Stimulated activated CD4-positive, alpha-beta T cell treated with anti-CD3 and anti-CD28 coated beads, Interleukin-15, amount 100 ng/mL, for 1 hour (primary cell): ENCODE measurements around the gene TRDN.
"Not testable (repeated sequence)": the region's sequence is repeated elsewhere in the genome, so short reads cannot be mapped to it uniquely, and the experiment has no call there.

Experiments
- DNase-seq, 2 donors: peaks; one replicate each; pipeline ENCODE4 v3.0.0-alpha.2; 2020; ENCODE audit warnings: low read depth in 1 of 2, low spot score in 1 of 2

The TRDN gene

DNA sequence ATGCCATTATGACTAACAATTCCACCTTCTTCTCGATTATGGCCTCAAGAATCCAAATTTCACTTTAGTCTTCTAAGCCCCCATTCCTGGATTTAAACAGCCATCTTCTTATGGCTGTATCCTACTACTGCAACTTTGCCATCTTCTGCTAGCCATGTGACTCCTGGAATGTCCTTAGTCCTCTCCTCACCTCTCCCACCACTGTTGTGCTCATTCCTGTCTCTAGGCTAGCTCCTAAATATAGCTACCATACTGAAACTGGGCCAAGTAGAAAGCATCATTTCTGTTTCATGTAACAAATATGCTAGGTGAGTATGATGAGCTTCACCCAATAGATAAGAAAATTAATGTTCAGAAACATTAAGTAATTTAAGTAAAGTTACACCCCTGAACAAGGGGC lies 327.6 kb downstream of the TRDN start:
- no peak for DNase-seq

DNA sequence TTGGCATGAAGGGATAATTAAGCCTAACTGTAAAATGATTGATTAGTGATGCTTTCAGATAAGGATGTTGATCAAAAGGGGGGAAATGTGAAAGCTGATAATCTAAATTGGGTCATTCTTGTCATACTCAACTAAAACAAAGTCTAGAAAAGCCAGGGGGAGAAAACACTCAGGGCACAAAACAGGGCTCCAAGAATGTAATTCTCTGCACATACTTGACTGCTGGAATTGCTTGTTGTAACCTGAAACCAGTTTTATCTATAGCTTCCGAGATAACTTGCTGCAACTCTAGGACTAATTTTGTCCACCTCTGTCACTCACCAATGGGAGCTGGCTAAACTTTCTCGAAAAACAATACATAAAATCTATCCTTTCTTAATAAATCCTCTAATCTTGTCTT lies 330.4 kb downstream of the TRDN start:
- DNase-seq, result no peak

DNA sequence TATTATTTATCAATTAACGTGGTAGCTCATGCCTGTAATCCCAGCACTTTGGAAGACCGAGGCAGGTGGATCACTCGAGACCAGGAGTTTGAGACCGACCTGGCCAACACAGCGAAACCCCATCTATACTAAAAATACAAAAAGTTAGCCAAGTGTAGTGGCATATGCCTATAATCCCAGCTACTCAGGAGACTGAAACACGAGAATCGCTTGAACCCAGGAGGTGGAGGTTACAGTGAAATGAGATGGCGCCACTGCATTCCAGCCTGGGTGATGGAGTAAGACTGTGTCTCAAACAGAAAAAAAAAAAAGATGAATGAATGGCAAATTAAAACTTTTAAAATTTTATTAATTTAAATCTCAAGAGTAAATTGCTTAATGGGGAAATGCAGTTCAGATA lies 341.1 kb downstream of the TRDN start:
- DNase-seq, result no peak

GRCh38 chr6:123295181-123295580 lies 341.6 kb downstream of the TRDN start:
- no peak for DNase-seq

- no peak for DNase-seq
These were observed 348.1 kb downstream of the TRDN start for GRCh38 chr6:123288649-123289048.

DNA sequence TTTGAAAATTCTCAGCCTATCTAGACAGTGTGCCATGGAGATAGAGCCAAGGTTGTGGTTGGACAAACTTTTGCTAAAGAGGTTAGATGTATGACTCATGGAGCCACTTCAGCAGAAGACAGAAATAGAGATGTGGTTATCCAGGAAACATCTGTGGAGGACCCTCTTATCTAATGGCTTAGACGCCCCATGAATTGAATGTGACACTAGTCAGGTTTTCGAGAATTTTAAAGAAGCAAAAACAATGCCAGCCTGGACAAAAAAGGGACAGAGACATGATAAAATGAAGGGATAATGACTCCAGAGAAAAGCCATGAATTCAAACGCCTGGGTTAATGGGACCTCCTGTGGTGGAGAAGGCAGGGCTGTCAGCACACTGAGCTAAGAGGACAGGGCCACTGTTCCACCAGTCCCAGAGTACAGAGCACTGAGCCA lies 360.2 kb downstream of the TRDN start:
- no peak for DNase-seq

DNA sequence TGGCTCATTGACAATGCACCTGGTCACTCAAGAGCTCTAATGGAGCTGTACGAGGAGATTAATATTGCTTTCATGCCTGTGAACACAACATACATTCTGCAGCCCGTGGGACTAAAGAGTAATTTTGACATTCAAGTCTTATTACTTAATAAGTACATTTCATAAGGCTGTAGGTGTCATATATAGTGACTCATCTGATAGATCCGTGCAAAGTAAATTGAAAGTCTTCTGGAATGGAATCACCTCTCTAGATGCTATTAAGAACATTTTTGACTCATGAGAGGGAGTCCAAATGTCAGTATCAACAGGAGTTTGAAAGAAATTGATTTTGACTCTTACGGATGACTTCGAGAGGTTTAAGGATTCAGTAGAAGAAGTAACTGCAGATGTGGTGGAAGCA lies 372.8 kb downstream of the TRDN start:
- no peak for DNase-seq

DNA sequence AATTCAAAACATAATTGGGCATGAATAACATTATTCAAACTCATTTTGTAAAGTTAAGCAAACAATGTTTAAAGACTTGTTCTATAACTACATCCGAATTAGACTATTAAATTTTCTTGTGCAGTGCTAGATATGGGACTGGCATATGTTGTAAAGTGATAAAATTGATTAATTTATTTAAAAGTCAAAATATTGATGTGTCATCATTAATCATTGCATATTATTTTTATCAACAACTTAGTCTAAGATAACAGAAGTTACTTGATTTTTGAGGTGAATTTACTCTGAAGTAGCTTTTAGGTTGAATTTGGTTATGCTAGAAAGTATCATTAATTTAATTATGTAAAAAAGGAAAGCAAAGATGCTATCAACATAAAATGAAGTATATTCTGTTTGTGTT lies 396.1 kb downstream of the TRDN start:
- no peak for DNase-seq

DNA sequence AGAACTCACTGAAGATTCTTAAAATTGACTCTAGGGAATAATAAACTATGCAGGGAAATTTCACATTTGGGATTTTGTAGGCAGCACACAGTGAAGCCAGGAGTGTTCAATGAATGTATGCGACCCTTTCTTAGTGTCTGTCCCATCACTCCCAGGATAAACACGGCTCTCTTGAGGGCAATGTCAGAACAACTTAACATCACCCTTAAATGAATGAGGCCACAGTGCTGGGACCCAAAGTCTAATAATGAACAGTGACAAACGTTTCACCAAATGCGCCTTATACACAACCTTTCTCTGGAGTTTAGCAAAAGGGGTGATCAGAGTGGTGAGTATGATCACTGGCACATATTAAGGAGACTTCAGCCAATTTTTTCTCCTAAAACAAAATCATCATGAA lies 403.4 kb downstream of the TRDN start:
- DNase-seq, result no peak

- DNase-seq, result not testable (repeated sequence)
These were observed 409.0 kb downstream of the TRDN start for GRCh38 chr6:123227789-123228188.

- no peak for DNase-seq
These were observed 410.4 kb downstream of the TRDN start for GRCh38 chr6:123226398-123226797.

- DNase-seq, result no peak
These were observed 412.7 kb downstream of the TRDN start for GRCh38 chr6:123224077-123224476.

GRCh38 chr6:123223461-123223860 lies 413.3 kb downstream of the TRDN start:
- no peak for DNase-seq

DNA sequence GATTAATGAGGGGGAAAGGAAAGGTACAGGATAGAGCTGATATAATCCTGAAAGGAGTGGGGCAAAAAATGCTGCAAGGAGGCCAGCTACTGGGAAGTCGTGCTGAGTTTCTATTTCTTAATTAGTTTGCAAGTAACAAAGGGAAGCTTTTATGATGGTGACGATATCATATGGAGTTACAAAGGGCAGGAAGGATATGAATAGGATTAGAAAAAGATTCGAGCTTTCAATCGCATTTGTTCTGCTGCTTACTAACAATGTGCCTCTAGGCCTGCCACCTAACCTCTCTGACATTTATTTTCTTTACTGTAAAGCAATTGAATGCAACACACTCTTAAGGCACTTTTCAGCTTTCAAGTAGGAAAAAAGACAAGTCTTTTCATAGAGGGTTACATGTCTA lies 421.5 kb downstream of the TRDN start:
- DNase-seq, result no peak

- no peak for DNase-seq
These were observed 422.3 kb downstream of the TRDN start for GRCh38 chr6:123214433-123214832.

DNA sequence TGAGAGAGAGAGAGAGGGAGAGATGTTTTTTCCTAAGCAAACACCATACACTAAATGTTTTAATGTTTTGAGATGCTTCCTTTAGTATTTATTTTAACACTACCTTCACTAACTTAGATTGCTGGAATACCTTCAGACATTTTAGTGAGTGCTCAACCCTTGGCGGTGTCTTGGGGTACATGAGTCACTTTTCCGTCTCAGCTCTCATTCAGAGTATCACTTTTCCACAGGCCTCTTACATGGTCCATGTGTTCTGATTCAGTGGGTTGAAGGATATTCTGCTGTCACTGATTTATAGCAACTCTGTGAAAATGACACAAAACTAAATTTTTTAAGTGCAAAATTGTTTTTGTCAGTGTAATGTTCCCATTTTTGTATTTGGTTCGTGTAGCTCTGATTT lies 422.8 kb downstream of the TRDN start:
- DNase-seq, result no peak

- DNase-seq, result no peak
These were observed 424.8 kb downstream of the TRDN start for GRCh38 chr6:123211777-123212545.

DNA sequence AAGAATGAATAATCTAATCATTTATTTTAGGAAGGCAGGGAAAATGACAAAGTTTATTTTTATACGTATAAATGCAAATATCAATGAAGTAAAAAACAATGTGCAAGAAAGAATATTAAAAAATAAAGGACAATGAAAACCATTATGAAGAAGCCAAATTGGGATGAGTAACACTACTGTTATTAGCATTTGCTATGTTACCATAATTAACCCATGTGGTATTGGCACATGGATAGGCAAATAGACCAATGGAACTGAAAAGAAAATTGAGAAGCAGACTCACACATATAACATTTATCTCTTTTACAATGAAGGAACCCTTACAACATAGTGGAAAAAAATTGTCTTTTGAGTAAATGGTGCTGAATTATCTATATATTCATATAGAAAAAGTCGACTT lies 426.1 kb downstream of the TRDN start:
- DNase-seq, result no peak

- DNase-seq, result no peak
These were observed 428.7 kb downstream of the TRDN start for GRCh38 chr6:123207967-123208510.

DNA sequence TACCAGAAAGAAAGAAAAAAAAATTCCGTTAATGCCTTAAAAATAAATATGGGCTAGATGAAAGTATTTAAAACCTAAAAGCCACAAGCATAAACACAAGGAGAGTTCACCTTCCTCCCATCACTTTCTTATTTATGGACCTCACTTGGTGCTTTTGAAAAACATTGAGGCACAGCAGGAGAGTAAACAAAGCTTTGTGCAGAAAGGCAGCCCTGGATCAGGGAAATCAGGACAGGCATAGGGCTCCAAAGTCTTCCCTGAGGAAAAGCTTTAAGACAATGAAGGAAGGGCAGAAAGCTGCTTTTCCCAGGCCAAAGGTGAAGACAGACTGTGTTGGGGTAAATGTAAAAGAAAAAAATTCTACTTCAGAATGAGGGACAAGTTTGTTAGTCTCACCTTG lies 432.8 kb downstream of the TRDN start:
- DNase-seq, result no peak

GRCh38 chr6:123201869-123202372 lies 434.8 kb downstream of the TRDN start:
- DNase-seq, result no peak

- DNase-seq, result no peak
These were observed 443.5 kb downstream of the TRDN start for GRCh38 chr6:123193298-123193697.

DNA sequence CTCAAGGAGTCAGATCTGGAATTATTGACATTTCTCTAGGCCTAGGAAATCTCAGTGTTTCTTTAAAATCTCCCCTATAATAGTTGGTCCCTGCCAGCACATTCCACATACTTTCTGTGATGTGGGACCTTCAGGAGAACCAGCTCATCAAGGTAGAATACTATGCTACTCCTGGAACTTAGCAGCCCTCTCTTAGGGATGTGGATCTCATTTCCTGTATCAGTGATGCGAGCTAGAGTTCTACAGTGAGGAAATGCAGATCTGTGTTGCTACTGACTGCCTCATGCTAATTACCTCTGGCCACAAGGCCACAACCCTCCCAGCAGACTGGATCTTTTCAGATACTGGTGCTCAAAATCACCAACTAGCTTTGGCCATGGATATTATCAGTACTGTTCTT lies 446.9 kb downstream of the TRDN start:
- no peak for DNase-seq
